K562 (cell line): Measurements from ENCODE around the gene AKAP13. TPM values are rescaled to one million over a fixed set of nuclear protein-coding genes. Genes with fewer than 3 reads are reported as not detected.

Experiments
- ATAC-seq: fragments of 200-7000 bp; cut with Tn5 transposase; 3 replicates; pipeline ENCODE4 v1.9.1; 2020; ENCODE audit warnings: moderate library complexity
- BruUV-seq: library from RNA; stranded (reverse); fragments of 400-500 nt; replicated peaks from 2 replicates; lab custom pipeline; 2021; lab: Mats Ljungman, UMichigan
- CTCF ChIA-PET: fragments of 300-600 bp; formaldehyde crosslinking; extraction: SDS; loops from one replicate; lab custom pipeline; 2021; ENCODE audit warnings: low intra/inter-chr PET ratio; lab: Yijun Ruan, JAX
- POLR2A ChIA-PET: fragments of 300-600, 350-650 bp; sonication (Branson Sonifier 250); formaldehyde crosslinking; extraction: SDS; loops from one replicate; lab custom pipeline; 2021; ENCODE audit warnings: antibody characterized with exemption, inconsistent platforms; lab: Yijun Ruan, JAX
- DNase-seq, 4 experiments: peaks; one replicate each; pipeline versions ENCODE4 v3.0.0 to v3.0.0-alpha.2; 2011 to 2018; ENCODE audit warnings: low spot score in 3 of 4, mixed read lengths in 3 of 4; ENCODE audit errors: extremely low read depth in 1 of 4
- FAIRE-seq: peaks from 2 replicates; lab custom pipeline; 2011; peaks lifted over from hg19 to GRCh38; lab: Jason Lieb, UNC
- H2AFZ ChIP-seq: 2 replicates; pipeline ENCODE4 v1.6.0; 2011; ENCODE audit warnings: low read depth, low read length, control low read depth, inconsistent platforms
- H3K27ac ChIP-seq: fragments of 200-600 bp; 3 replicates; pipeline ENCODE4 v1.8.0; 2011; ENCODE audit warnings: low read depth, mild to moderate bottlenecking, control low read depth, inconsistent platforms, low read length, moderate library complexity, mixed read lengths; ENCODE audit errors: extremely low read depth
- H3K27me3 ChIP-seq, 2 experiments: fragments of 300-600 bp in 1 of 2; 2 replicates in 1 of 2; 3 replicates in 1 of 2; pipeline versions ENCODE4 v1.6.0 to v1.8.0; 2011; ENCODE audit warnings: inconsistent platforms in 2 of 2, low read length in 2 of 2, mild to moderate bottlenecking in 1 of 2, mixed read lengths in 1 of 2, moderate library complexity in 1 of 2; ENCODE audit not compliant: control insufficient read depth in 2 of 2, insufficient read depth in 2 of 2
- H3K36me3 ChIP-seq: fragments of 300-600 bp; 3 replicates; pipeline ENCODE4 v1.8.0; 2011; ENCODE audit warnings: mild to moderate bottlenecking, low read length, inconsistent platforms; ENCODE audit not compliant: control insufficient read depth, insufficient read depth
- H3K4me1 ChIP-seq, 2 experiments: fragments of 200-600 bp in 1 of 2; replicated peaks in 1 of 2; 2 replicates in 1 of 2; 3 replicates in 1 of 2; pipeline versions ENCODE4 v1.5.1 to v1.8.0; 2011; ENCODE audit warnings: inconsistent platforms in 2 of 2, low read length in 2 of 2, mild to moderate bottlenecking in 1 of 2, mixed read lengths in 1 of 2, moderate library complexity in 1 of 2; ENCODE audit not compliant: control insufficient read depth in 2 of 2, insufficient read depth in 2 of 2
- H3K4me2 ChIP-seq: 2 replicates; pipeline ENCODE4 v1.6.1; 2011; ENCODE audit warnings: low read length, control low read depth, inconsistent platforms, mixed read lengths; ENCODE audit not compliant: insufficient read depth
- H3K4me3 ChIP-seq: fragments of 200-600 bp; sonication (generic), shearing (Covaris generic); 2 replicates; pipeline ENCODE4 v1.5.1; 2016; ENCODE audit warnings: control low read depth, inconsistent platforms
- H3K79me2 ChIP-seq: fragments of 200-600 bp; 3 replicates; pipeline ENCODE4 v1.8.0; 2011; ENCODE audit warnings: low read length, inconsistent platforms; ENCODE audit not compliant: control insufficient read depth, insufficient read depth
- H3K9ac ChIP-seq, 2 experiments: 2 replicates each; pipeline versions ENCODE4 v1.6.0 to v1.6.1; 2011; ENCODE audit warnings: low read depth in 2 of 2, low read length in 2 of 2, control low read depth in 1 of 2, inconsistent platforms in 1 of 2, mild to moderate bottlenecking in 1 of 2, mixed read lengths in 1 of 2; ENCODE audit not compliant: insufficient read depth in 1 of 2
- H3K9me1 ChIP-seq: one replicate; pipeline ENCODE4 v1.6.0; 2011; ENCODE audit warnings: inconsistent platforms, mild to moderate bottlenecking, low read length, moderate library complexity; ENCODE audit not compliant: control insufficient read depth, insufficient read depth
- H3K9me3 ChIP-seq: replicated peaks from 2 replicates; pipeline ENCODE4 v1.5.1; 2011; ENCODE audit warnings: low read depth, low read length, inconsistent platforms; ENCODE audit not compliant: control insufficient read depth, insufficient read depth
- H4K20me1 ChIP-seq: replicated peaks from 2 replicates; pipeline ENCODE4 v1.6.1; 2011; ENCODE audit warnings: low read length, inconsistent platforms, mixed read lengths; ENCODE audit not compliant: control insufficient read depth, insufficient read depth
- SNRNP70 ChIP-seq: fragments of 200-400 bp; formaldehyde crosslinking; optimal IDR thresholded peaks from 2 replicates; pipeline ENCODE3; 2017; ENCODE audit warnings: low read depth, low read length
- ZNF124 ChIP-seq: sonication (generic); formaldehyde crosslinking; IDR thresholded peaks from 2 replicates; pipeline ENCODE4 v1.8.1; 2022; ENCODE audit warnings: missing genetic modification reagents
- WGBS: fragments of 100-300 bp; shearing (Covaris generic); methylation state at CpG from one replicate; pipeline ENCODE4 v1.1.6; 2016; ENCODE audit warnings: low coverage, mixed read lengths; ENCODE audit not compliant: insufficient coverage; ENCODE audit errors: missing lambda C conversion rate; 5-methylcytosine and 5-hydroxymethylcytosine counted together
- in situ Hi-C: fragments of 300-500 bp; cut with MboI; formaldehyde crosslinking; loops from 4 replicates; pipeline ENCODE4 v1.15.0; 2018; ENCODE audit warnings: inconsistent platforms, mixed read lengths
- intact Hi-C: fragments of 100-400 bp; cut with micrococcal nuclease; formaldehyde crosslinking; loops from 2 replicates; pipeline ENCODE4 v1.14.2; 2022
- polyA plus RNA-seq, 8 experiments: library from polyadenylated mRNA; depleted of rRNA in 4 of 8; stranded (reverse) in 5 of 8; unstranded in 3 of 8; fragments of >200 nt; fragmentation: Nextera tagmentation in 2 of 8; fragmentation: Illumina TruSeq in 1 of 8; extraction: Ambion mirVana in 2 of 8; extraction: Trizol in 1 of 8; gene quantifications; 2 replicates each; pipeline versions ENCODE4 v1.2.1 to v1.2.3, GENCODE V29; 2011 to 2014; ENCODE audit warnings: inconsistent platforms in 1 of 8, missing spikeins in 1 of 8
- total RNA-seq, 7 experiments: library from RNA; depleted of rRNA in 6 of 7; stranded (reverse); fragments of >200 nt in 6 of 7; fragmentation: Illumina TruSeq in 2 of 7; extraction: Trizol in 2 of 7; gene quantifications; 2 replicates each; pipeline versions ENCODE4 v1.2.1 to v1.2.3, GENCODE V29; 2011 to 2021; ENCODE audit warnings: low replicate concordance in 1 of 7
- TF ChIP-seq, protein P1 (sequence below): fragments of 450-650 bp; conservative IDR thresholded peaks from 2 replicates; pipeline ENCODE4 v1.6.1; 2016; ENCODE audit warnings: missing genetic modification characterization, low read depth, mild to moderate bottlenecking, control low read depth, missing compliant biosample characterization

Gene AKAP13
- total and polyA plus RNA-seq, 9 of the 15 experiments (the other 6 are each of a cell fraction or from before 2014, with no cell fraction given): 0.03 to 1.7 (median 0.42) TPM

DNA sequence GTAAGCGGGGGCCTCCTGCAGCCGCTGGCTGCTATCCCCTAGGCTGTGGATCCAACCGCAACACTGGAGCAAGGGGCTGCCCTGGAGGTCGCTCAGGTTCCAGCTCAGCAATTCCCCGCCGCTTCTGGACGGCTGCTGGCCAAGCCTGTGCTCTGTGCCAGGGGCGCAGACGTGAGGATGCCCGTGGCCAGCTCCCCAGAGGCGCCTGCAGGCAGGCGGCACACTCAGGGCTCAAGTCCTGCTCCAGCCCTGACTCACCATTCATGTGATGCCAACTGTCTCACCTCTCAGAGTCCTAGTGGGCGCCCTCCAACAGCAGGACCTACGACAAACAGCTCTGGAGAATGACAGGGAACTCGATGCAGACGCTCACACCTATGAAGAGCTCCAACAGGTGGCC is 382.8 kb downstream of the AKAP13 start:
- H3K4me2 ChIP-seq: no peak overlapping the region
- peaks cover 2 to 51% of the 10 kb centered on the region in 2 experiments; a peak in 3 of 5 replicates for H3K27me3 ChIP-seq
- WGBS: 0% methylated on average over 9 of the region's 16 CpGs
- POLR2A ChIA-PET: no interaction called here
- H3K27ac ChIP-seq: no peak overlapping the region
- no peaks in the 10 kb centered on the region for H3K79me2 ChIP-seq
- H2AFZ ChIP-seq: no peak overlapping the region
- FAIRE-seq: no peak
- H3K4me1 ChIP-seq: no peaks in the 10 kb centered on the region
- no peaks in the 10 kb centered on the region for H3K36me3 ChIP-seq
- no peak overlapping the region for H3K4me3 ChIP-seq
- H4K20me1 ChIP-seq: no peaks in the 10 kb centered on the region; the same call in 1 of the 2 replicates
- H3K9me1 ChIP-seq: peaks cover 3% of the 10 kb centered on the region
- ATAC-seq: no peak
- intact Hi-C loops: no loop called here
- H3K9me3 ChIP-seq: no peaks in the 10 kb centered on the region
- no peak for DNase-seq
- in situ Hi-C loops: no loop called here
- no peak overlapping the region for H3K9ac ChIP-seq
- no TSS peak for BruUV-seq
- TF ChIP-seq, protein P1, sequence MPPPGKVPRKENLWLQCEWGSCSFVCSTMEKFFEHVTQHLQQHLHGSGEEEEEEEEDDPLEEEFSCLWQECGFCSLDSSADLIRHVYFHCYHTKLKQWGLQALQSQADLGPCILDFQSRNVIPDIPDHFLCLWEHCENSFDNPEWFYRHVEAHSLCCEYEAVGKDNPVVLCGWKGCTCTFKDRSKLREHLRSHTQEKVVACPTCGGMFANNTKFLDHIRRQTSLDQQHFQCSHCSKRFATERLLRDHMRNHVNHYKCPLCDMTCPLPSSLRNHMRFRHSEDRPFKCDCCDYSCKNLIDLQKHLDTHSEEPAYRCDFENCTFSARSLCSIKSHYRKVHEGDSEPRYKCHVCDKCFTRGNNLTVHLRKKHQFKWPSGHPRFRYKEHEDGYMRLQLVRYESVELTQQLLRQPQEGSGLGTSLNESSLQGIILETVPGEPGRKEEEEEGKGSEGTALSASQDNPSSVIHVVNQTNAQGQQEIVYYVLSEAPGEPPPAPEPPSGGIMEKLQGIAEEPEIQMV: no peak
- no peak for TF ChIP-seq ZNF124 (CRISPR knock-in tag)
- no peak for TF ChIP-seq SNRNP70
- CTCF ChIA-PET: no interaction called here
